NCI-H146 treated with DMSO at 0.1 percent for 48 hours (cell line): Measurements from ENCODE around the gene PCDHGA1.

ENCODE experiments used
- DNase-seq: peaks from one replicate; lab custom pipeline; 2025; ENCODE audit not compliant: unreplicated experiment; lab: John Stamatoyannopoulos, UW

Gene PCDHGA1

GRCh38 chr5:141439411-141440141, 109.3 kb downstream of the PCDHGA1 start:
- no peak for DNase-seq

DNA sequence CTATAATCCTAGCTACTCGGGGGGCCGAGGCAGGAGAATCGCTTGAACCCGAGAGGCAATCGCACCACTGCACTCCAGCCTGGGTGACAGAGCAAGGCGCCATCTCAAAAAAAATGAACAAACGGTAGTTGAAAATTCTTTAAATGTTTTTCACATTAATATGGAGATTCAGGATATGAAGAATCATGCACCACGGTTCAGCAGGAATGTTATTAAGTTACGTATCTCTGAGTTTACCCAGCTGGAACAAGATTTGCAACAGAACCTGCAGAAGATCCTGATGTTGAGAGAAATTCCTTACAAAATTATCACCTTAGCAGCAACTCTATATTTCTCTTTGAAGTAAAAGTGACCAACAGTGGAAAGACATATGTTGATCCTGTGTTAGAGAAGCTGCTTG, 110.0 kb downstream of the PCDHGA1 start:
- DNase-seq: no peak

DNA sequence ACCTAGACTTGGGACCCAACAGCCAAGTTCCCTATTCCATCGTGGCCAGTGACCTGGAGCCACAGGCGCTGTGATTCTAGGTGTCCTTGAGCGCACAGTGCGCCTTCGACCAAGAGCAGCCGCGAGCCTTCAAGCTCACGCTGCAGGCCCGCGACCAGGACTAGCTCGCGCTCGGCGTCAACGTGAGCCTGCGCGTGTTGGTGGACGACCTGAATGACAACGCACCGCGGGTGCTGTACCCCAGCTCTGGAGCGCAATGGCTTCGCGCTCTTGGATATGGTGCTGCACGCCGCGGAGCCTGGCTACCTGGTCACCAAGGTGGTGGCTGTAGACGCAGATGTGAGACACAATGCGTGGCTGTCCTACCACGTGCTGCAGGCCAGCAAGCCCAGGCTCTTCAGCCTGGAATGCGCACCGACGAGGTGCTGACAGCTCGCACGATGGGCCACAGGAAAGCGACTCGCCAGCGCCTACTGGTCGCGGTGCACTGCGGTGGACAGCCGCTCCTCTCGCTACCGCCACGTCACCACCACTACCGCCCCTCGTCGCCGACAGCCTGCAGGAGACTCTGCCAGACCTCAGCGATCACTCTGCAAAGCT, 111.4 kb downstream of the PCDHGA1 start:
- no peak for DNase-seq

DNA sequence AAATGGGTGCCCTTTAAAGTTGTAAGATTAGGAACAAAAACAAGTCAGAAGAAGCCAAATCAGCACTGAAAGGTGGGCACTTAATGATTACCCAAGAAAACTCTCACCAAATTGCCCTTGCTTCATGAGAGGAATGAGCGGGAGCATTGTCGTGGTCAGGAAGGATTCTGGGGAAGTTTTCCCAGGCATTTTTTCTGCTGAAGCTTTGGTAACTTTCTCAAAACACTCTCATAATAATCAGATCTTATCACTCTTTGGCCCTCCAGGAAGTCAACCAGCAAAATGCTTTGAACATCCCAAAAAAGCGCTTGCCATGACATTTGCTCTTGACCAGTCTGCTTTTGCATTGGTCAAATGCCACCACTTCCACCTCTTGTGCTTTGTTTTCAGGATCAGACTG, 135.0 kb downstream of the PCDHGA1 start:
- DNase-seq: no peak

DNA sequence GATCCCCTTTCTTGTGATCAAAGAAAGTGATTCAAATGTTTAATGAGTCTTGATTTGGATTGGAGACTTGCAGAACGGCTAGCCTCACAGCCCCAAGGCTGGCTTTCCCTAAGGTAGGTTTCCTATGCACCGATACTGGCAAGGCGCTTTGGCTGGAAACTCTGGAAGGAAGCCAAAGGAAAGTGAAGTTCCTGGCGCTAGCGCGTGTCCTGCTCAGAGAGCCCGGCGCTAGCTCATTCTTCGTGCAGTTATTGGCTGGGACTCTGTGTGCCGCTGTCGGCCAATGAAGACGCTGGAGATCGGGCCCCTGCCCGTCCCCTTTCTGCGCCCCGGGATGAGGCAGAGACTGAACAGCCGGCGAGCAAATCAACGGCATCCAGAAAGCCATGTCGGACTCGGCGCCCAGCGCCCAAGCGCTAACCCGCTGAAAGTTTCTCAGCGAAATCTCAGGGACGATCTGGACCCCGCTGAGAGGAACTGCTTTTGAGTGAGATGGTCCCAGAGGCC, 145.4 kb downstream of the PCDHGA1 start, which contains the start of gene PCDHGC3:
Gene PCDHGC3, plus strand, starts transcription at position 342 of the 507 bp plus-strand sequence. Its CDS starts 151 bp downstream, at position 493.
- peak; percentile 46 for DNase-seq

GRCh38 chr5:141476132-141476911, 146.0 kb downstream of the PCDHGA1 start:
- peak; percentile 20 for DNase-seq

DNA sequence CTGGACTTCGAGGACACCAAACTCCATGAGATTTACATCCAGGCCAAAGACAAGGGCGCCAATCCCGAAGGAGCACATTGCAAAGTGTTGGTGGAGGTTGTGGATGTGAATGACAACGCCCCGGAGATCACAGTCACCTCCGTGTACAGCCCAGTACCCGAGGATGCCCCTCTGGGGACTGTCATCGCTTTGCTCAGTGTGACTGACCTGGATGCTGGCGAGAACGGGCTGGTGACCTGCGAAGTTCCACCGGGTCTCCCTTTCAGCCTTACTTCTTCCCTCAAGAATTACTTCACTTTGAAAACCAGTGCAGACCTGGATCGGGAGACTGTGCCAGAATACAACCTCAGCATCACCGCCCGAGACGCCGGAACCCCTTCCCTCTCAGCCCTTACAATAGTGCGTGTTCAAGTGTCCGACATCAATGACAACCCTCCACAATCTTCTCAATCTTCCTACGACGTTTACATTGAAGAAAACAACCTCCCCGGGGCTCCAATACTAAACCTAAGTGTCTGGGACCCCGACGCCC, 146.8 kb downstream of the PCDHGA1 start:
- DNase-seq: no peak

GRCh38 chr5:141477815-141478214, 147.5 kb downstream of the PCDHGA1 start:
- no peak for DNase-seq

GRCh38 chr5:141478321-141478945, 148.1 kb downstream of the PCDHGA1 start:
- DNase-seq: peak; percentile 56

- no peak for DNase-seq
Measured at GRCh38 chr5:141479776-141480175, 149.5 kb downstream of the PCDHGA1 start.

GRCh38 chr5:141483902-141484301, 153.6 kb downstream of the PCDHGA1 start:
- no peak for DNase-seq

GRCh38 chr5:141484310-141484640, 154.0 kb downstream of the PCDHGA1 start:
- DNase-seq: no peak

DNA sequence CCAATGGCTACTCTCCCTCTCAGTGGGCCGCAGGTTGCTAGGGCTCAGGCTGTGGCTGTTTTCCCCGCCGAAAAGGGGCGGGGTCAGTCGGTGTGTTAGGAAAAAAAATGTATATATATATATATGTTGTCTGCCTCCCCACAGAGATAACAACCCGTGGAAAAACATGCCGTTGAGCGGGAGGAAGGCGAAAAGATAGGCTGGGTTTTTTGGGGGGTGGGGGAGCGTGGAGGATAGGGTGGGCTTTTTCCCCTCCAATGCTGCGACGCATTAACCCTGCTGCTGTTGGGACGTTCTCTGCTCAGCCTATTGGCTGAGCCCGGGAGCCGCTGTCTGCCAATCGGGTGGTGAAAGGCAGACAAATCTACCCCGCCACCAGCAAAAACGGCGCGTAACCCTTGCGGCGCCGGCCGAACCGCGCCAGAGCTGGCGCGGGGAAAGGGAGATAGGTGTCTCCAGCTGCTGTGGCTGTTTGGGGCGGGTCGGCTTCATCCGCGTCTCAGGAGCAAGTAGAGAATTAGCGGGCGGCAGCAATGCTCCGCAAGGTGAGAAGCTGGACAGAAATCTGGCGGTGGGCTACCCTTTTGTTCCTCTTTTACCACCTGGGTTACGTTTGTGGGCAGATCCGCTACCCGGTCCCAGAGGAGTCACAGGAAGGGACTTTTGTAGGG, 154.5 kb downstream of the PCDHGA1 start, which contains the start of gene PCDHGC4:
Gene PCDHGC4, plus strand, starts transcription at position 390 of the 671 bp plus-strand sequence. Its CDS starts 144 bp downstream, at position 534.
- peak; percentile 56 for DNase-seq

- no peak for DNase-seq
Measured at GRCh38 chr5:141485321-141486055, 155.2 kb downstream of the PCDHGA1 start.

DNA sequence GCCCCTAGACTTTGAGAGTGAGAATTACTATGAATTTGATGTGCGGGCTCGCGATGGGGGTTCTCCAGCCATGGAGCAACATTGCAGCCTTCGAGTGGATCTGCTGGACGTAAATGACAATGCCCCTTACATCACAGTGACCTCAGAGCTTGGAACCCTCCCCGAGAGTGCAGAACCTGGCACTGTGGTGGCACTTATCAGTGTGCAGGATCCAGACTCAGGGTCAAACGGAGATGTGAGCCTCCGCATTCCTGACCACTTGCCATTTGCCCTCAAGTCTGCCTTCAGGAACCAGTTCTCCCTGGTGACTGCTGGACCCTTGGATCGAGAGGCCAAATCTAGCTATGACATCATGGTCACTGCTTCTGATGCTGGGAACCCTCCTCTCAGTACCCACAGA, 155.8 kb downstream of the PCDHGA1 start:
- no peak for DNase-seq

DNA sequence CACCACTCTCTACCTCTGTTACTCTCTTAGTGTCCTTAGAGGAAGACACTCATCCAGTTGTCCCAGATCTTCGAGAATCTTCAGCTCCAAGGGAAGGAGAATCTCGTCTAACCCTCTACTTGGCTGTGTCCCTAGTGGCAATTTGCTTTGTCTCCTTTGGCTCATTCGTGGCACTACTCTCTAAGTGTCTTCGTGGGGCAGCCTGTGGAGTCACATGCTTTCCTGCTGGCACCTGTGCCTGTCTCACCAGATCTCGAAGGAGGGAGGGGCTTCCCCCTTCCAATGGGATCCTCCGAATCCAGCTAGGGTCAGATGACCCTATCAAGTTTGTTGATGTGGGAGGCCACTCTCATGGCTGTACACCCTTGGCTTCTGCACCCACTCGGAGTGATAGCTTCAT, 156.8 kb downstream of the PCDHGA1 start:
- no peak for DNase-seq

- DNase-seq: no peak
Measured at GRCh38 chr5:141488591-141489561, 158.6 kb downstream of the PCDHGA1 start, which contains the start of gene PCDHGC5. Gene PCDHGC5 (plus strand): TSS chr5:141489081. CDS start chr5:141489241, 160 bp downstream.

DNA sequence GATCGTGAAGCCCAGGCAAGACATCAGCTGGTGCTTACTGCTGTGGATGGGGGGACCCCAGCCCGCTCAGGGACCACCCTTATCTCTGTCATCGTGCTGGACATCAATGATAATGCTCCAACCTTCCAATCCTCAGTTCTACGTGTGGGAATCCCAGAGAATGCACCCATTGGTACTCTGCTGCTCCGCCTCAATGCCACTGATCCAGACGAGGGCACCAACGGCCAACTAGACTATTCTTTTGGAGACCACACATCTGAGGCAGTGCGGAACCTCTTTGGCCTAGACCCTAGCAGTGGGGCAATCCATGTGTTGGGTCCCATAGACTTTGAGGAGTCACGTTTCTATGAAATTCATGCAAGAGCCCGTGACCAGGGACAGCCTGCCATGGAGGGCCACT, 159.5 kb downstream of the PCDHGA1 start:
- DNase-seq: no peak
